KMS-11 (cell line): Measurements from ENCODE around the gene P3R3URF.

Source experiments
- H2AFZ ChIP-seq: fragments of 200-600 bp; sonication (generic); 2 replicates; pipeline ENCODE4 v1.6.1; 2016; ENCODE audit warnings: antibody characterized with exemption, mixed run types, low read depth
- H3K27ac ChIP-seq: fragments of 200-600 bp; sonication (generic); 2 replicates; pipeline ENCODE4 v1.6.1; 2016; ENCODE audit warnings: mild to moderate bottlenecking, mixed run types
- H3K27me3 ChIP-seq: fragments of 200-600 bp; sonication (generic); 2 replicates; pipeline ENCODE4 v1.6.1; 2017; ENCODE audit warnings: mild to moderate bottlenecking, low read depth, mixed run types, moderate library complexity; ENCODE audit not compliant: insufficient read depth
- H3K36me3 ChIP-seq: fragments of 200-600 bp; sonication (generic); 2 replicates; pipeline ENCODE4 v1.6.1; 2017; ENCODE audit warnings: mild to moderate bottlenecking, mixed run types; ENCODE audit not compliant: insufficient read depth
- H3K4me1 ChIP-seq: fragments of 200-600 bp; sonication (generic); 2 replicates; pipeline ENCODE4 v1.6.1; 2016; ENCODE audit warnings: mild to moderate bottlenecking, low read depth, mixed run types; ENCODE audit not compliant: poor library complexity, severe bottlenecking
- H3K4me2 ChIP-seq: fragments of 200-600 bp; sonication (generic); 2 replicates; pipeline ENCODE4 v1.7.0; 2016; ENCODE audit warnings: mild to moderate bottlenecking, mixed run types
- H3K4me3 ChIP-seq: fragments of 200-600 bp; sonication (generic); IDR thresholded peaks from 2 replicates; pipeline ENCODE4 v1.6.1; 2017; ENCODE audit warnings: low read depth, low read length, mixed read lengths; ENCODE audit not compliant: insufficient read depth
- H3K79me2 ChIP-seq: fragments of 200-600 bp; sonication (generic); 2 replicates; pipeline ENCODE4 v1.6.1; 2016; ENCODE audit warnings: low read depth, mixed run types; ENCODE audit not compliant: insufficient read depth
- H3K9ac ChIP-seq: fragments of 200-600 bp; sonication (generic); 2 replicates; pipeline ENCODE4 v1.6.1; 2016; ENCODE audit warnings: mild to moderate bottlenecking, mixed run types
- H4K20me1 ChIP-seq: fragments of 200-600 bp; sonication (generic); 2 replicates; pipeline ENCODE4 v1.6.1; 2016; ENCODE audit warnings: mild to moderate bottlenecking, mixed run types; ENCODE audit not compliant: insufficient read depth
- TF ChIP-seq, protein P1 (sequence below): fragments of 200-600 bp; sonication (generic); conservative IDR thresholded peaks from 2 replicates; pipeline ENCODE4 v1.6.1; 2017; ENCODE audit warnings: low read depth, mild to moderate bottlenecking, antibody characterized with exemption, low read length, moderate library complexity, mixed read lengths

Gene P3R3URF

DNA sequence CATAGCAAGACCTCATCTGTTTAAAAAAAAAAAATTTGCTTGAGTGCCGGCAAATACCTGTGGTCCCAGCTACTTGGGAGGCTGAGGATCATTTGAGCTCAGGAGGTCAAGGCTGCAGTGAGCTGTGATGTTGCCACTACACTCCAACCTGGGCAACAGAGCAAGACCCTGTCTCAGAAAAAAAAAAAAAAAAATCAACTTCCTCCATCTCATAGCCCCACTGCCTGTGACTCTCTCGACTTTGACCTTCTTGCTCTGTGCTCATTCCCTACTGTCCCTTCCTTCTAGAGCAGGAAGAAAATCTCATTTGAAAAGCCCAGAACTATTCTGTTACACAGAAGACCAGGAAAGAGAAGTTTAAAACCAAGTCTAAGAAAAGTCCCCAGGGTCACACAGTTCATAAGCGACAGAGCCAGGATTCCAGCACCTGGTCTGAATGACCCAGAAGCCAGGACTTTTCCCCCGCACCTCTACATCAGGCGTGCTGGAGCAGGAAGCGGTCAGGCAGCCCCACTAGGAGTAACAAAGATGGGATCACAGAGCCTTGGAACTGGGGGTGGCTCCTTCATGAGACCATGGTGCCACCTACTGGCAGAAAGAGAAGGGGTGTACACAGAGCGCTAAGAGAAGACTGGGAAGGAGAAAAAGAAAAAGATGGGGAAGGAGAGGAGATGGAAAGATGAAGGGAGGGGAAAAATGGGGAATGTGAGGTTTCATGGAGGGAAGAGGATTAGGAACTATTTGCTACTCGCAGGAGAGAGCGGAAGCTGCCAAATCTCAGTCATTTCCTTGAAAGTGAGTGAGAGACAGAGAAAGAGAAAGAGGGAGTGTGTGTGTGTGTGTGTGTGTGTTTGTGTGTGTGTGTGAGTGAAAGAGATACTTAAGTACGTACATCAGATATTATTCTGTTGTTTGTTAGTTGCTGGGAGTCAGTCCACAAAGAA lies 3.1 kb upstream of the P3R3URF start:
- Histone ChIP-seq H3K36me3 (no peaks in the 10 kb centered on the region), H3K9ac (no peak overlapping the region), H3K4me2 (peak overlapping the region; percentile 12; the same call in 1 of the 2 replicates), H3K4me3 (no peak overlapping the region), H3K4me1 (peaks cover 32% of the 10 kb centered on the region), H4K20me1 (no peaks in the 10 kb centered on the region), H2AFZ (peak overlapping the region; percentile 63; the same call in 1 of the 2 replicates), H3K79me2 (no peaks in the 10 kb centered on the region), H3K27ac (no peak overlapping the region), H3K27me3 (no peaks in the 10 kb centered on the region)
- TF ChIP-seq, protein P1, sequence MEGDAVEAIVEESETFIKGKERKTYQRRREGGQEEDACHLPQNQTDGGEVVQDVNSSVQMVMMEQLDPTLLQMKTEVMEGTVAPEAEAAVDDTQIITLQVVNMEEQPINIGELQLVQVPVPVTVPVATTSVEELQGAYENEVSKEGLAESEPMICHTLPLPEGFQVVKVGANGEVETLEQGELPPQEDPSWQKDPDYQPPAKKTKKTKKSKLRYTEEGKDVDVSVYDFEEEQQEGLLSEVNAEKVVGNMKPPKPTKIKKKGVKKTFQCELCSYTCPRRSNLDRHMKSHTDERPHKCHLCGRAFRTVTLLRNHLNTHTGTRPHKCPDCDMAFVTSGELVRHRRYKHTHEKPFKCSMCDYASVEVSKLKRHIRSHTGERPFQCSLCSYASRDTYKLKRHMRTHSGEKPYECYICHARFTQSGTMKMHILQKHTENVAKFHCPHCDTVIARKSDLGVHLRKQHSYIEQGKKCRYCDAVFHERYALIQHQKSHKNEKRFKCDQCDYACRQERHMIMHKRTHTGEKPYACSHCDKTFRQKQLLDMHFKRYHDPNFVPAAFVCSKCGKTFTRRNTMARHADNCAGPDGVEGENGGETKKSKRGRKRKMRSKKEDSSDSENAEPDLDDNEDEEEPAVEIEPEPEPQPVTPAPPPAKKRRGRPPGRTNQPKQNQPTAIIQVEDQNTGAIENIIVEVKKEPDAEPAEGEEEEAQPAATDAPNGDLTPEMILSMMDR: peak; percentile 96

DNA sequence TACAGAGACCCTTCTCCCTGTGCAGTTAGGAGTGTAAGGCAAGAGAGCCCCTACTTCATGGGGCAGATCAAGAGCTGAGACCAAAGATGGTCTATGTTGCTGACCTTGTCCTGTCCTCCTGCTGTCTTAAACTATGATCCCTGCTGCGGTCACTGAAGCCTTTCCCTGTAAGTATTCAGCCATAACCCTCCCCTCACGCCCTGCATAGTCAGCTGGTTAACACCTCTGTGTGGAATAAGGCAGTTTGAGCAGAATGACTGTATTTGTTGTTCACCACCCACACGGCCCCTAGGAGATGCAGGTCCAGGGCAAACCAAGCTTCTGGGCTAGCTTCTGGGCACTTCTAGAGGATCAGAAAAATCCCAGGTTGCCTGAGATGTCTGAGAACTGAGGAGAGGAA lies 1.0 kb downstream of the P3R3URF start:
- no peak overlapping the region for H3K9ac ChIP-seq
- no peaks in the 10 kb centered on the region for H4K20me1 ChIP-seq
- no peak overlapping the region for H3K4me2 ChIP-seq
- H3K27me3 ChIP-seq: no peaks in the 10 kb centered on the region
- no peaks in the 10 kb centered on the region for H3K79me2 ChIP-seq
- peaks cover 23% of the 10 kb centered on the region for H3K4me1 ChIP-seq
- H2AFZ ChIP-seq: no peak overlapping the region
- H3K4me3 ChIP-seq: no peak overlapping the region
- no peaks in the 10 kb centered on the region for H3K36me3 ChIP-seq
- no peak overlapping the region for H3K27ac ChIP-seq
- TF ChIP-seq, protein P1: no peak

DNA sequence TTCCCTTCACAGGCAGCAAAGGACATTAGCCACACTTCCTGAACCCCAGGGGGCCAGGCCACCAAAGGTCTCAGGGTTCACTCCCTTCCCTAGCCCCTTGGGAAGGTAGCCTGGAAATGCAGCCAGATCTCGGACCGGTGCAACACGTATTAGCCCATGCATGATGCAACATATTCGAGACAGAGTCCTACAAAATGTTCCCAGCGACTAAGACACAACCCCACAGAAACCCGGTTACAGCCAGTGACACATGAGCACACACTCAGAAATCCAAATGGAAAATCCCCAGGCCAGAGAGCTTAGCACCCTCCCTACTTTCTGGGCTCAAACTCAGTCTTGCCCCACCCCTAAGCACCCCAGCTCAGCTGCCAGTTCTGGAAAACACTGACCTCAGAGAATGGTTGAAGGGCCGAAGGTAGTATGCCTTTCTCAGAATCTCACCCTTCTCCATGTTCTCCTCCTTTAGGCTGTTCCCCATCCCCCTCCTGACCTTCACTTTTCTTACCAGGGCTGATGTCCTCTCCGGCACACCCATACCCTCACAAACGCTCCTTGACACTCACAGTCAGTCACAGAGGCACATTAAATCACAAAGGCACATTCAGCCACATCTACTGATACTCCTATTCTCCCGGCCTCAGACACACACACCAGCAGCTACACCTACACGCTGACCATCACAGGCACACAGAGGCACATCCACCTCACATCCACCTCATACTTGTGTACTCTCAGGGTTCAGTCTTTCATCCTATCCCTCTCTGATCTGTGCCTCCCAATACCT lies 1.6 kb downstream of the P3R3URF start, which contains the start of gene TSPAN1:
TSS of gene TSPAN1 (plus strand) at position 640 of the 784 bp plus-strand sequence. CDS start 6,021 bp downstream, outside the sequence.
- H2AFZ ChIP-seq: no peak within 1 kb of the TSS
- no peak within 1 kb of the TSS for H3K9ac ChIP-seq
- TF ChIP-seq, protein P1: no peak
- H3K4me3 ChIP-seq: no peak within 1 kb of the TSS
- no peaks in the 10 kb centered on the region for H3K79me2 ChIP-seq
- no peak within 1 kb of the TSS for H3K4me2 ChIP-seq
- no peaks in the 10 kb centered on the region for H3K27me3 ChIP-seq
- H3K27ac ChIP-seq: no peak within 1 kb of the TSS
- H3K4me1 ChIP-seq: peaks cover 17% of the 10 kb centered on the region
- no peaks in the 10 kb centered on the region for H4K20me1 ChIP-seq
- no peaks in the 10 kb centered on the region for H3K36me3 ChIP-seq

DNA sequence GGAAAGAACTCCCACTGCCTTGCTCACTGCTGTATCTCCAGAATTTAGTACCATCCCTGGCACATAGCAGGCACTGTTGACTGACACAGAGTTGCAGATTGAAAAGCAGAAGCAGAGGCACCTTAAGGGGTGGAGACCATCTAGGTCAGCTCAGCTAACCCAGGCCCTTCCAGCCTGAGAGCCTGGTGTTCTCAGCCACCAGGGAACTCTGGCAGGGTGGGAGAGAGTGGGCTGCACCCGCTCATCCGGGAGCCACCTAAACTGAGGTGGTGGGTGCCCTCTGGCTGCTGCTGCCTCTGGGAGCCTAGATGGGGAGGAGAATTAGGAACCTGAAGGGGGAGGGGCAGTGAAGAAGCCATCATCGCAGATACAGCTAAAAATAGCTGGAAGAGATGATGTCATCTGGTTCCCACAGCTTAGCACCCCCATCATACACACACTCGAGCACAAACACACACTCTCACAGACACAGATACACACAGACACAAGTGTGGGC lies 2.9 kb downstream of the P3R3URF start:
- TF ChIP-seq, protein P1: no peak
- Histone ChIP-seq H3K4me3 (no peak overlapping the region), H3K36me3 (no peaks in the 10 kb centered on the region), H3K4me1 (peaks cover 13% of the 10 kb centered on the region), H4K20me1 (no peaks in the 10 kb centered on the region), H3K4me2 (no peak overlapping the region; the same call in 1 of the 2 replicates), H2AFZ (peak overlapping the region; percentile 44; the same call in 1 of the 2 replicates), H3K27me3 (no peaks in the 10 kb centered on the region), H3K79me2 (no peaks in the 10 kb centered on the region), H3K27ac (no peak overlapping the region), H3K9ac (no peak overlapping the region)
